ENCODE data around the gene CYP2R1. TPM values are rescaled to one million over a fixed set of nuclear protein-coding genes. Genes with fewer than 3 reads are reported as not detected.
A peak's percentile ranks its signal among the peaks of the same experiment; 100 is the strongest.

Gene CYP2R1
- total and polyA plus RNA-seq, 2 of the 13 experiments (the other 11 are each of a cell fraction or from before 2014, with no cell fraction given): 0.59 to 0.60 TPM

- TF ChIP-seq CBX5 (CRISPR knock-in tag; IDR thresholded peaks at IDR 0.05; ENCODE audit: borderline replicate concordance): peak; percentile 26; the same call in 1 of the 2 replicates
- no peak for TF ChIP-seq ZBTB38 (CRISPR knock-in tag; IDR thresholded peaks at IDR 0.05)
- no peak for TF ChIP-seq KDM5B (CRISPR knock-in tag; IDR thresholded peaks at IDR 0.05; ENCODE audit: borderline replicate concordance)
- TF ChIP-seq KLF11 (CRISPR knock-in tag; IDR thresholded peaks at IDR 0.05): 0 out of 2 replicates have a peak, but pooled peaks have one; percentile 70
- no peak for TF ChIP-seq ZBTB3 (CRISPR knock-in tag; IDR thresholded peaks at IDR 0.05; ENCODE audit: borderline replicate concordance, low read depth)
- TF ChIP-seq ZNF83 (CRISPR knock-in tag; IDR thresholded peaks at IDR 0.05; ENCODE audit: borderline replicate concordance): 0 out of 2 replicates have a peak, but pooled peaks have one; percentile 55
- no peak for TF ChIP-seq RCOR2 (CRISPR knock-in tag; IDR thresholded peaks at IDR 0.05)
- no peak for TF ChIP-seq ZMAT3 (CRISPR knock-in tag; conservative IDR thresholded peaks at IDR 0.05)
- no peak for TF ChIP-seq SMARCC2 (IDR thresholded peaks at IDR 0.05)
- no peak for TF ChIP-seq ZNF180 (CRISPR knock-in tag; IDR thresholded peaks at IDR 0.05; ENCODE audit: borderline replicate concordance, low read depth)
- no peak for TF ChIP-seq HOXD1 (CRISPR knock-in tag; IDR thresholded peaks at IDR 0.05)
- 0 out of 2 replicates have a peak, but pooled peaks have one; percentile 67 for TF ChIP-seq NFATC3 (CRISPR knock-in tag; IDR thresholded peaks at IDR 0.05)
- no peak for TF ChIP-seq KMT2B (CRISPR knock-in tag; IDR thresholded peaks at IDR 0.05)
- no peak for TF ChIP-seq MEIS1 (CRISPR knock-in tag; IDR thresholded peaks at IDR 0.05; ENCODE audit: borderline replicate concordance)
- peak; percentile 65; the same call in 1 of the 2 replicates for TF ChIP-seq BORCS8-MEF2B (CRISPR knock-in tag; IDR thresholded peaks at IDR 0.05)
- TF ChIP-seq, protein P1, sequence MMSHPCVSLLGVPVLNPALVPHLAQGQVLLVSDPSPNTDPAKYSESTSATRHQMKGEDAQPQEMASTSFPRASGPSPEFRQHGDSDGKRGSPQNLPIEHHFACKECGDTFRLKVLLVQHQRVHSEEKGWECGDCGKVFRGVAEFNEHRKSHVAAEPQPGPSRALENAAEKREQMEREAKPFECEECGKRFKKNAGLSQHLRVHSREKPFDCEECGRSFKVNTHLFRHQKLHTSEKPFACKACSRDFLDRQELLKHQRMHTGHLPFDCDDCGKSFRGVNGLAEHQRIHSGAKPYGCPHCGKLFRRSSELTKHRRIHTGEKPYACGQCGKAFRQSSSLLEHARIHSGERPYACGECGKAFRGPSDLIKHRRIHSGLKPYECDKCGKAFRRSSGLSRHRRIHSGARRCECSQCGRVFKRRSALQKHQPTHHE (CRISPR knock-in tag; IDR thresholded peaks at IDR 0.05; ENCODE audit: borderline replicate concordance): no peak
- TF ChIP-seq PITX1 (CRISPR knock-in tag; IDR thresholded peaks at IDR 0.05): peak; percentile 77
- no peak for TF ChIP-seq SIN3B (IDR thresholded peaks at IDR 0.05; ENCODE audit: low read length)
- TF ChIP-seq ZNF18 (CRISPR knock-in tag; IDR thresholded peaks at IDR 0.05; ENCODE audit: insufficient replicate concordance): no peak
- no peak for TF ChIP-seq ZNF775 (CRISPR knock-in tag; IDR thresholded peaks at IDR 0.05; ENCODE audit: borderline replicate concordance)
- no peak for TF ChIP-seq TOE1 (CRISPR knock-in tag; IDR thresholded peaks at IDR 0.05)
- TF ChIP-seq ZNF501 (CRISPR knock-in tag; IDR thresholded peaks at IDR 0.05): peak; percentile 90
- no peak for TF ChIP-seq PAF1 (CRISPR knock-in tag; IDR thresholded peaks at IDR 0.05)
- TF ChIP-seq ZBTB7A (CRISPR knock-in tag; IDR thresholded peaks at IDR 0.05): 0 out of 2 replicates have a peak, but pooled peaks have one; percentile 29
- no peak for TF ChIP-seq EED (CRISPR knock-in tag; IDR thresholded peaks at IDR 0.05)
- TF ChIP-seq ZNF33B (CRISPR knock-in tag; IDR thresholded peaks at IDR 0.05): 0 out of 2 replicates have a peak, but pooled peaks have one; percentile 54
- TF ChIP-seq ZFP36 (IDR thresholded peaks at IDR 0.05; ENCODE audit: borderline replicate concordance, low read depth, low read length, partially characterized antibody): no peak
- TF ChIP-seq SRF (IDR thresholded peaks at IDR 0.05; ENCODE audit: low read depth, low read length): no peak
- TF ChIP-seq ZNF605 (CRISPR knock-in tag; IDR thresholded peaks at IDR 0.05): no peak
Measured at GRCh38 chr11:14907411-14908213, 15.6 kb upstream of the CYP2R1 start (continued).

Measured in HepG2 (cell line).